Tibial artery (tissue), 4 donors: Measurements from ENCODE around the gene GRIK3.
A peak's percentile ranks its signal among the peaks of the same experiment; 100 is the strongest.

Experiments used
- DNase-seq, 2 donors: peaks; one replicate each; pipeline ENCODE4 v3.0.0-alpha.2; 2019
- H3K27ac ChIP-seq, 2 donors: fragments of 200-600 bp; sonication (generic) in 1 of 2; 1 replicate in 1 of 2; 2 replicates in 1 of 2; pipeline ENCODE4 v1.5.1; 2018 to 2019; ENCODE audit warnings: mild to moderate bottlenecking in 1 of 2
- H3K27me3 ChIP-seq, 2 donors: fragments of 200-600 bp; sonication (generic) in 1 of 2; one replicate each; pipeline versions ENCODE4 v1.5.1 to v1.6.0; 2016 to 2019
- H3K36me3 ChIP-seq, 3 donors: fragments of 200-600 bp; sonication (generic) in 2 of 3; one replicate each; pipeline ENCODE4 v1.5.1; 2016 to 2019; ENCODE audit warnings: mild to moderate bottlenecking in 2 of 3
- H3K4me1 ChIP-seq, 4 donors: fragments of 200-600 bp; sonication (generic) in 2 of 4; 1 replicate in 3 of 4; 2 replicates in 1 of 4; pipeline ENCODE4 v1.5.1; 2016 to 2019
- H3K4me3 ChIP-seq, 2 donors: fragments of 200-600 bp; sonication (generic) in 1 of 2; 1 replicate in 1 of 2; 2 replicates in 1 of 2; pipeline ENCODE4 v1.5.1; 2018 to 2019; ENCODE audit warnings: mild to moderate bottlenecking in 2 of 2
- H3K9me3 ChIP-seq, 3 donors: fragments of 200-600 bp; sonication (generic) in 1 of 3; one replicate each; pipeline ENCODE4 v1.5.1; 2016 to 2019
- CTCF ChIP-seq, 2 experiments: fragments of 200-600 bp in 1 of 2; fragments of 450-650 bp in 1 of 2; IDR thresholded peaks; one replicate each; pipeline ENCODE4 v1.5.1; 2017 to 2019; ENCODE audit warnings: antibody characterized with exemption in 2 of 2, mild to moderate bottlenecking in 1 of 2, moderate library complexity in 1 of 2
- intact Hi-C: fragments of 100-400 bp; cut with DNase I; formaldehyde crosslinking; loops from one replicate; pipeline ENCODE4 v1.15.0; 2023; ENCODE audit warnings: low total_unique reads

The GRIK3 gene

GRCh38 chr1:36879613-36880012 is 154.7 kb downstream of the GRIK3 start:
- H3K4me3 ChIP-seq = no peak overlapping the region
- H3K36me3 ChIP-seq = no peaks in the 10 kb centered on the region
- H3K4me1 ChIP-seq = no peaks in the 10 kb centered on the region
- TF ChIP-seq CTCF (IDR thresholded peaks at IDR 0.05) = no peak
- no peak overlapping the region for H3K27ac ChIP-seq
- intact Hi-C loops = no loop called here
- H3K27me3 ChIP-seq = peaks cover 0 to 17% of the 10 kb centered on the region in 2 donors
- H3K9me3 ChIP-seq = no peaks in the 10 kb centered on the region
- DNase-seq = peak in 1 of 2 donors; percentile 28

- TF ChIP-seq CTCF (IDR thresholded peaks at IDR 0.05) = no peak
- H3K4me1 ChIP-seq = no peaks in the 10 kb centered on the region
- no peaks in the 10 kb centered on the region for H3K9me3 ChIP-seq
- intact Hi-C loops = no loop called here
- H3K4me3 ChIP-seq = no peak overlapping the region
- H3K27ac ChIP-seq = no peak overlapping the region
- no peak for DNase-seq
- no peaks in the 10 kb centered on the region for H3K36me3 ChIP-seq
- peaks cover 0 to 17% of the 10 kb centered on the region in 2 donors for H3K27me3 ChIP-seq
Observed at GRCh38 chr1:36876990-36877389, 157.3 kb downstream of the GRIK3 start.

- Histone ChIP-seq H3K27me3 (peaks cover 0 to 11% of the 10 kb centered on the region in 2 donors), H3K27ac (no peak overlapping the region), H3K9me3 (no peaks in the 10 kb centered on the region), H3K4me1 (peaks cover 0 to 5% (median 0%) of the 10 kb centered on the region in 4 donors), H3K4me3 (no peak overlapping the region), H3K36me3 (no peaks in the 10 kb centered on the region)
- peak in 1 of 2 donors; percentile 5 for DNase-seq
- TF ChIP-seq CTCF (IDR thresholded peaks at IDR 0.05) = no peak
- intact Hi-C loops = no loop called here
Observed at GRCh38 chr1:36874271-36875060, 159.8 kb downstream of the GRIK3 start.

- TF ChIP-seq CTCF (IDR thresholded peaks at IDR 0.05) = no peak
- H3K9me3 ChIP-seq = no peaks in the 10 kb centered on the region
- H3K4me1 ChIP-seq = peaks cover 0 to 5% (median 0%) of the 10 kb centered on the region in 4 donors
- no peak overlapping the region for H3K4me3 ChIP-seq
- peaks cover 0 to 6% of the 10 kb centered on the region in 2 donors for H3K27me3 ChIP-seq
- intact Hi-C loops = no loop called here
- DNase-seq = peak in 1 of 2 donors; percentile 23
- no peaks in the 10 kb centered on the region for H3K36me3 ChIP-seq
- H3K27ac ChIP-seq = no peak overlapping the region
Observed at GRCh38 chr1:36872858-36873257, 161.5 kb downstream of the GRIK3 start.

- Histone ChIP-seq H3K36me3 (no peaks in the 10 kb centered on the region), H3K4me1 (peaks cover 0 to 5% (median 0%) of the 10 kb centered on the region in 4 donors), H3K4me3 (no peak overlapping the region), H3K27me3 (peaks cover 0 to under 1% of the 10 kb centered on the region in 2 donors), H3K9me3 (no peaks in the 10 kb centered on the region), H3K27ac (no peak overlapping the region)
- DNase-seq = peak in 1 of 2 donors; percentile 53
- no peak for TF ChIP-seq CTCF (IDR thresholded peaks at IDR 0.05)
- intact Hi-C loops = no loop called here
Observed at GRCh38 chr1:36872126-36872754, 162.1 kb downstream of the GRIK3 start.
